Stimulated activated CD4-positive, alpha-beta T cell treated with anti-CD3 and anti-CD28 coated beads, Interleukin-1b, Interleukin-23, amount 100 ng/mL, for 4 hours (primary cell): ENCODE data around the gene ATP6V1D.
"Not testable (repeated sequence)": the region's sequence is repeated elsewhere in the genome, so short reads cannot be mapped to it uniquely, and the experiment has no call there.

Experiments used
- DNase-seq, 2 donors: peaks; one replicate each; pipeline ENCODE4 v3.0.0-alpha.2; 2020; ENCODE audit warnings: low read depth in 2 of 2

ATP6V1D gene

GRCh38 chr14:67359775-67360469, at the start of gene ATP6V1D, which contains the start of gene EIF2S1:
Gene ATP6V1D, minus strand, starts transcription at chr14:67359804. Its CDS starts 106 bp downstream, at chr14:67359698.
Gene EIF2S1, plus strand, starts transcription at chr14:67360328. Its CDS starts 4,440 bp downstream, at chr14:67364768.
- DNase-seq = peak; percentile 97 to 98

GRCh38 chr14:67408122-67408801, 48.7 kb upstream of the ATP6V1D start:
- not testable (repeated sequence) for DNase-seq

GRCh38 chr14:67405771-67406170, 46.2 kb upstream of the ATP6V1D start:
- DNase-seq = no peak

GRCh38 chr14:67400434-67400833, 40.8 kb upstream of the ATP6V1D start:
- DNase-seq = no peak

GRCh38 chr14:67397536-67397935, 37.9 kb upstream of the ATP6V1D start:
- DNase-seq = no peak

GRCh38 chr14:67396381-67396970, 36.9 kb upstream of the ATP6V1D start:
- DNase-seq = no peak

GRCh38 chr14:67395876-67396189, 36.2 kb upstream of the ATP6V1D start:
- no peak for DNase-seq

GRCh38 chr14:67395086-67395875, 35.7 kb upstream of the ATP6V1D start:
- DNase-seq = no peak

GRCh38 chr14:67393689-67394088, 34.1 kb upstream of the ATP6V1D start:
- DNase-seq = no peak

- no peak for DNase-seq
These were observed 33.2 kb upstream of the ATP6V1D start for GRCh38 chr14:67392800-67393199.

GRCh38 chr14:67392123-67392522, 32.5 kb upstream of the ATP6V1D start:
- DNase-seq = no peak

GRCh38 chr14:67391268-67391667, 31.7 kb upstream of the ATP6V1D start:
- no peak for DNase-seq

GRCh38 chr14:67389811-67390534, 30.4 kb upstream of the ATP6V1D start:
- DNase-seq = no peak

- DNase-seq = no peak
These were observed 29.7 kb upstream of the ATP6V1D start for GRCh38 chr14:67389275-67389674.

GRCh38 chr14:67387195-67387594, 27.6 kb upstream of the ATP6V1D start:
- DNase-seq = no peak

- no peak for DNase-seq
These were observed 26.0 kb upstream of the ATP6V1D start for GRCh38 chr14:67385618-67386017.

- DNase-seq = no peak
These were observed 25.5 kb upstream of the ATP6V1D start for GRCh38 chr14:67385120-67385519.

- DNase-seq = no peak
These were observed 18.3 kb upstream of the ATP6V1D start for GRCh38 chr14:67377916-67378315.

- DNase-seq = no peak
These were observed 13.7 kb upstream of the ATP6V1D start for GRCh38 chr14:67373347-67373746.

GRCh38 chr14:67372833-67373232, 13.2 kb upstream of the ATP6V1D start:
- no peak for DNase-seq
